Activated CD4-positive, alpha-beta T cell treated with anti-CD3 and anti-CD28 coated beads for 24 hours (primary cell): Measurements from ENCODE around the gene DZIP3.
A peak's percentile ranks its signal among the peaks of the same experiment; 100 is the strongest.

ENCODE experiments used
- DNase-seq, 2 donors: peaks; one replicate each; pipeline ENCODE4 v3.0.0-alpha.2; 2020; ENCODE audit warnings: low read depth in 2 of 2

DZIP3 gene, protein sequence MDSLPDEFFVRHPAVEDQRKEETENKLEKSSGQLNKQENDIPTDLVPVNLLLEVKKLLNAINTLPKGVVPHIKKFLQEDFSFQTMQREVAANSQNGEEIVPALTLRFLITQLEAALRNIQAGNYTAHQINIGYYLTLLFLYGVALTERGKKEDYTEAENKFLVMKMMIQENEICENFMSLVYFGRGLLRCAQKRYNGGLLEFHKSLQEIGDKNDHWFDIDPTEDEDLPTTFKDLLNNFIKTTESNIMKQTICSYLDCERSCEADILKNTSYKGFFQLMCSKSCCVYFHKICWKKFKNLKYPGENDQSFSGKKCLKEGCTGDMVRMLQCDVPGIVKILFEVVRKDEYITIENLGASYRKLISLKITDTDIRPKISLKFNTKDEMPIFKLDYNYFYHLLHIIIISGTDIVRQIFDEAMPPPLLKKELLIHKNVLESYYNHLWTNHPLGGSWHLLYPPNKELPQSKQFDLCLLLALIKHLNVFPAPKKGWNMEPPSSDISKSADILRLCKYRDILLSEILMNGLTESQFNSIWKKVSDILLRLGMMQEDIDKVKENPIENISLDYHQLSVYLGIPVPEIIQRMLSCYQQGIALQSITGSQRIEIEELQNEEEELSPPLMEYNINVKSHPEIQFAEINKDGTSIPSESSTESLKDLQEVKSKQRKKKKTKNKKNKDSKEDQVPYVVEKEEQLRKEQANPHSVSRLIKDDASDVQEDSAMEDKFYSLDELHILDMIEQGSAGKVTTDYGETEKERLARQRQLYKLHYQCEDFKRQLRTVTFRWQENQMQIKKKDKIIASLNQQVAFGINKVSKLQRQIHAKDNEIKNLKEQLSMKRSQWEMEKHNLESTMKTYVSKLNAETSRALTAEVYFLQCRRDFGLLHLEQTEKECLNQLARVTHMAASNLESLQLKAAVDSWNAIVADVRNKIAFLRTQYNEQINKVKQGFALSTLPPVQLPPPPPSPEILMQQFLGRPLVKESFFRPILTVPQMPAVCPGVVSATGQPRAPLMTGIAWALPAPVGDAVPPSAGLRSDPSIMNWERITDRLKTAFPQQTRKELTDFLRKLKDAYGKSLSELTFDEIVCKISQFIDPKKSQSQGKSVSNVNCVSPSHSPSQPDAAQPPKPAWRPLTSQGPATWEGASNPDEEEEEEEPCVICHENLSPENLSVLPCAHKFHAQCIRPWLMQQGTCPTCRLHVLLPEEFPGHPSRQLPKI

DNA sequence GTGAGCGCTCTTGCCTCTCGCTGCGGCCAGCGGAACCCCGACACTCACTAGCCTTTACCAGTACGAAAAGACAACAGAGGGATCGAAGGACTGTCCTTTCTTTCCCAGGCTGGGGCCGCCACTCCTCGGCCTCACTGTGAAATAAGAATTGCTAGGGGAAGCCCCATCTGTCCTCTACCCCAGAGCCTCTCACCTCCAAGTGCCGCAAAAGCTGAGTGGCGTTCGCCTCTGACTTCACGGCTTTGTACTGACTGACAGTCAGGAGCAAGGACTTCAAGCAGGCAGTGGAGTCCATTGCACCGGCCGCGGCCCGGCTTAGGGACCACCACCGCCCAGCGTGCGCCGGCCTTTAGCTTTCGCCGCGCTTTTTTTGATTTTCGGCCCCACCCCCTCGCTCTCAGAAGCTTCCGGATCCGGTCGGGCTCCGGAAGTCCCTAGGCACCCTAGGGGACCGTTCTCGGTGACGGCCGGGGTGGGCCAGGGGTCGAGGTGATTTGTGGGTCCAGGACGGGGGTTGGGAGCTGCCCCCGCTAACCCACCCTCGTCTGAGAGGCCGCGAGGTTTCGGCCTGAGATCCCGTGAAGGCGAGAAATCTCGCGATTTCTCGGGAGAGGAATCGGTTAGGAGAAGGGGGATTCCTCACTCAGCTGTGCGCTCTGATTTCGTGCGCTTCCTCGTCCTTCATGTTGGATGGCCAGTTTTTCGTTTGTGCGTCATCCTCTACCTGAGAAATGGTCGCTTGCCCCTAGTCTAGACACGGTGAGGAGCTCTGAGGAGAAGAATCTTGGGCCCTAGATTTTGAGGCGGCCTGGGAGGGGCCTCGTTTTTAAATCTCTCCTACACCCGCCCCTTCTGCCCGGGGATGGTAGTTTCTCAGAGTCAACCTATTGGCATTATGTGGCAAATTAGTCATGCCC is at the start of gene DZIP3, which contains the start of gene CIP2A:
Gene DZIP3, plus strand, starts transcription at position 642 of the 917 bp plus-strand sequence. CDS start 15,685 bp downstream, outside the sequence.
Gene CIP2A, minus strand, starts transcription at position 358 of the 917 bp plus-strand sequence. Its CDS starts 63 bp downstream, at position 295.
- peak; percentile 64 to 75 for DNase-seq

DNA sequence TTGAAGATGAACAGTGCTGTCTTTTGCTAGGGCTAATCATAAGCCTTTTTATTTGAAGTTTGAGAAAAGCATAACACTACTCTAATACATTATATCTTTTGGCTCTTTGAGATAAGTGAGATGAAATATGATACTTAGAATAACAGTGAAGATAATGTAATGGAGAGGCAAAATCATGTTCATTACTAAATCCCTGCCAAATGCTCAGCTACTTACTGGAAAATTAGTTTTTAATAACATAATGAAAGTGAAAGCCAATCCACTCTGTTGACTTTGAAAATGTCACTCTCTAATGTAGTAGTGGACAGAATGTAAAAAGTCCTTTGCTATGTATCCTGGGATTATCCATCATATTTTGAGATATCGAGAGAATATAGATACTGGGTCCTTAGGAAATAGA is 43.3 kb upstream of the DZIP3 start:
- DNase-seq, result no peak

DNA sequence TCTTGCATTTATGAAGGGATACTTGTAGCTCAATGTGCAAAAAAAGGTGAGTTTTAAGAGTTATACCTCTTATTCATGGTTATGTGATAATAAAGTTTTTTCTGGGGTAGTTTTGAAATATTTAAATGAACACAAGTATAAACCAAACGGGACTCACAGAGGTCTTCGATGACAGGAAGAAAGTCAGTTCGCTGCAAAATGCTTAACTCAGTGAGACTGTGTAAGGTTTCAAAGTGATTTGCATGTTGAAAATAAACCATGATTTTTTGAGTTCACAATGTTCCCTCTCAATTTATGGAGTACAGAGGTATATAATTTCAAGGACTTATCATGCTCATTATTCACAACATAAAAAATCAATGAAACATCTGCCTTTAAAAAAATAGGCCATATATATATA is 42.8 kb upstream of the DZIP3 start:
- no peak for DNase-seq

DNA sequence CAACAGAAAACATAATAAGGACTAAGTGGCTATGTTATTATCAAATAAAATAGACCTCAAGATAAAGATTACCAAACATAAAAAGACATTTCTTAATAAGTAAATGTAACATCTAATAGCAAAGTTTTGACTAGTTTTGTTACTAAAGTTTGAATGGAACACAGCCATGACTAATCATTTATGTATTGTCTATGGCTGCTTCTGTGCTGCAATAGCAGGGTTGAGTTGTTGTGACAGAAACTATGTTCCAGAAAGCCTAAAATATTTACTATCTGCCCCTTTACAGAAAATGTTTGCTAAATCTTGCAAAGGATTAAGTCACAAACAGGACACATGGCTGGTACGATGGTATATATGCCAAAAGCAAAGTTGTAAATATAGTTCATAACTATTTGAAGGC is 41.2 kb upstream of the DZIP3 start:
- DNase-seq, result no peak

DNA sequence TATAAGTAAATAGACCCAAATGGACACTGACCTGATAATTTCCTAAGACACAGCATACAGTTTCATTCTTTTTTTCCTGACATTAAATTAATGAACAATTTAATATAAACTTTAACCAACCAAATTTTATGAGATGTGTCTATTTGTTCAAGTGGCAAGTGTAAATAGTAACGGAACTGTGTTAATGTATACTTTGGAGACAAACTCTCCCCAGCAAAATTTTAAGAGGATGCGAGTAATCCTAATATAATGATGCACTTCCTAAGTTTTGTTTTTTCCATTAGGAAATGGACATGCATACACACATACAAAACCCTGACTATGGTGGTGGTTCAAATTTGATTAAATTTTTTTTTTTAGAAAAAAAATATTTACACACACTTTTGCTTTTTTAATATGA is 40.6 kb upstream of the DZIP3 start:
- no peak for DNase-seq

DNA sequence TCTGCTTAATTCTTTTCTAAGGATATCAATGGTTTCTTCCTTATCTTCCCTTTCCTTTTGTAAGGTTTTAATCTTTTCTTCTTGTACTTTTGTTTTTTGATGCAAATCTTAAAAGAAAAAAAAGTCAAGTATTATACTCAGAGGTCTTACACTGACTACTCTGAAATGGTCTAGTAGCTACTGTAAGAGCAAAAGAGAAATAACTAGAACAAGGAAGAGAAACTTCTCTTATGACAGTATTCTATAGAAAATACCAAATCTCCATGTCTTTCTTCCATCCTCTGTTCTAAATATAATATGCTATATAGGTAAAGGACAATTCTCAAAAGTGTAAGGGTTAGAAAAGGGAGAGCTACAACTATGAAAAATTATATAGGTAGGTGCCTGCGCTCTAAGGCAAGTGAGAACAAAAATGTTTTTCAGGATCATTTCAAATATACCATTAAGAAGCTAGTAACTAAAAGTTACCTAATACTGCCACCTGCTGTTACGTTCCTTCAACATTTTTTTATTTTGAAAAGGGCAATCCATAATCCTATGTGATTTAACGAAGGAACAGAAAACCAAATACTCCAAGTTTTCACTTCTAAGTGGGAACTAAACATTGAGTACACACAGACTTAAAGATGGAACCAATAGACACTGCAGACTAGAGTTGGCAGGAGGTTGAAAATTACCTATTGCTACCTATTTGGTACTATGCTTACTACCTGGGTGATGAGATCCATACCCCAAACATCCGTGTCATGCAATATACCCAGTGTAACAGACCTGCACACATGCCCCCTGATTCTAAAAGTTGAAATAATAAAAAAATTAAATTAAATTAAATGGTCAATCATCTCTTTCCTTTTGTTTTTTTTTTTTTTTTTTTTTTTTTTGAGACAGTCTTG is 37.0 kb upstream of the DZIP3 start:
- DNase-seq, result peak in 1 of 2 donors; percentile 7

DNA sequence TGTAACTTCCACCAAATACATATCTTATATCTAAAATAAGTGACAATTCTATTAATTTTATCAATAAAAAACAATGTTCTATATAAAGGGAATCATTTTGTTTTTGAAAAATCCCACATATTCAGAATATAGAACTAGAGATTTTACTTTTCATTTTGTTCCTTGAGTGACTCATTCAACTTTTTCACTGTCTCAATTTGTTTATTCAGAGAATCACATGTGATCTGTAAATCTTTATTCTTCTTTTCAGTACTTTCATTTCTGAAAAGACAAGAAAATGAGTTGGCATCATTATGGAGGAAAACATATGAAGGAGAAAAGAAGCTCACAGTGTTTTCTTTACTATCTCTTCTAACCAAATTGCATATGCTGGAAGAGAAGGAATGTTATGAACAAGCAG is 35.3 kb upstream of the DZIP3 start:
- DNase-seq, result no peak

DNA sequence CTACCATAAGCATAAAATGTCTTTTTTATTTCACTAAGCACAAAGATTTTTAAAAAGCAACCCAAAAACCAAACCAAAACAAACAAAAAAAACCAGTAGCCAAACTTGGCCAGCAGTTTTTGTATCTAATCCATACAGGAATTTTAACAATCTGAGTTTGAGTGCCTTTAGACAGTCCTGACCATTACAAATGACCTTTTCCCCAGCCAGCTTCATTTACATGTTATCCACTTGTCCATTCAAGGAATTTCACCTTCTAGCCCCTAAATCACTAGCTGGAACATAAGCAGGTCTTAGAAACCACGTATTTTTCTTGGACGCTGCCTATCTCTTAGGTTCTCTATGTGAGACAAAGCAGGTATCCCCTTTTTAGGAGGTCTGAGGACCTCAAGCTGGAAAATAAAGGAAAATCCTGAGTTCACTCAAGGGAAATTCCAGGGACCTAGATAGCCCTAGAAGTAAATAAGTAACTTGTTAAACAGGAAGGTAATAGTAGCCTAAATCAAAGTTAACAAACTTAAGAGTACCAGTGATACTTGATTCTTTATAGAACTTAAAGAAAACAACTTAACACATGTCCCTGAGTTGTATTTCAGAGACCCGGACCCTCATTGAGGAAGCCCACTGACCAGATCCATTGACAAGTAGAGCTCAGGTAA is 34.5 kb upstream of the DZIP3 start:
- no peak for DNase-seq

DNA sequence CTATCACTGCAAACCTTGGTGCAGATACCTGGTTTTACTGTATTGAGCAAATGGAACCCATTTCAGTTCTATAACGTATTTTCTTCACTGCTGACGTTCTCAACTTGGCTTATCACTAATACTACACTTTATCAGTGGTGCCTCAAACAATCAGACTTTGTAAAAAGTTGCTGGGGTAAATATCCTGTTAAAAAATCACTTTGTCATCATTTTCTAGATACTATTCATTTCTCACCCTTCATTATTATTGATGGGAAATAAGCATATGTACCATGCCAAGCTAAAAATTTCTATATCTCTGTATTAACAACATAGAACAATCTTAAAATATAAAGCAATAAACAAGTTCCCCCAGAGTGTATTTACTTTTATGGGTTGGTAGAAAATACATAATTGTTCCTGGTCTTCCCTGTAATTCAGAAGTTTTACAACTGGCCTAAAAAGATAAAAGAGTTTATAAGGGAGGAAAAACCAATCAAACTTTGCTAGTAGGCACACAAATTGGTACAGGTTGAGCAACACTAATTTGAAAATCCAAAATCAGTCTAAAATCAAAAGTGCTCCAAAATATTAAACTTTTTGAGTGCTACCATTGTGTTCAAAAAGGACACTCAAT is 33.4 kb upstream of the DZIP3 start:
- no peak for DNase-seq

DNA sequence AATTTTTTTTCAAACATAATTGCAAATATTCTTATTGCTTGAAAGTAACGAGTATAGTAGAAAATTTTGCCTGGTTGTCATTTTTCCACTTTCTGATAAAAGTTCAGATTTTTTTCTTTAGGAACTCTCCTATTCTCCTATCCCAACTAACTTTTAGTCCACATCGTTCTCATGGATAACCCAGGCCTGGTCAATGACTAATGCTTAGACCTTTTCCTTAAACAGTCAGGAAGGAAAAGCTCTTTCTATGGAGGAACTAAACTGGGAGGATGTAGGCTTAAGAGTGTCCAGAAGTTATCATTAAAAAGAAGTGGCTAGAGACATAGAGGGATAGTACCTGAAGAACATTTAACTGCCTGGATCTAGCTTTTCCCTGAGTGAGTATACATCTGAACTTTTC is 27.0 kb upstream of the DZIP3 start:
- DNase-seq, result no peak

DNA sequence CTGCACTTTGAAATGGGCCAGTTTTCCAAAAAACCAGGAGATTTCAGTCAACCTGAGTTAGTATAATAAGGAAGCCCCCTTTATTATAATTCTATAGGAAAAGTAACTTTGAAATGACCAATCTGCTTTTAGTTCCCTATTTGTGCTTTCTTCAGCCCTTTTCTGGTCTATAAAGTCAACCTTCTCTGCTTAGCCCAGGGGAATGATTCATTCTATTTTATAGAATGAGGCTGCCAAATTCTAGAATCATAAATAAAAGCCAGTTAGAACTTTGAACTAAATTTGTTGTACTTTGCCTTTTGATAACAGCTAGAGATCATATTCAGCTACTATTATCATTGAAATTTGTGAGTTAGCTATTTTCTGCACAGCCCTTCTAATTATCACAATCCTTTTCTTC is 25.0 kb upstream of the DZIP3 start:
- DNase-seq, result no peak

DNA sequence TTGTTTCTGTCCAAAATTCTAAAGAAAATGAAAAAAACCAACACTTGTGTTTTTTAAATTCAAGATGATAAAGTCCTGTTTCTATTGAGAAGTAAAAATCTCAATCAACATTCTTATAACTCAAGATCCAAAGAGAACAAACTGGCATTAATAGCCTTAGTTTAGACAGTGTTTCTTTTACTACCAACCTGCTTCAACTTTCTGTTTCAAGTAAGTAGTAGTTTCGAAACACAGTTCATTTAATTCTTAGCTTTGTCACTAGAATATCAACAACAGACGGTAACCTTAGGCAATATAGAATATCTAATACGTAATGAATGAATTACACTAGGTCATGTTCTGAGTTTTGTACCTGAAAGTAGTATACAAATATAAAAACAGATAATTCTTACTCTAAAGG is 24.0 kb upstream of the DZIP3 start:
- no peak for DNase-seq

DNA sequence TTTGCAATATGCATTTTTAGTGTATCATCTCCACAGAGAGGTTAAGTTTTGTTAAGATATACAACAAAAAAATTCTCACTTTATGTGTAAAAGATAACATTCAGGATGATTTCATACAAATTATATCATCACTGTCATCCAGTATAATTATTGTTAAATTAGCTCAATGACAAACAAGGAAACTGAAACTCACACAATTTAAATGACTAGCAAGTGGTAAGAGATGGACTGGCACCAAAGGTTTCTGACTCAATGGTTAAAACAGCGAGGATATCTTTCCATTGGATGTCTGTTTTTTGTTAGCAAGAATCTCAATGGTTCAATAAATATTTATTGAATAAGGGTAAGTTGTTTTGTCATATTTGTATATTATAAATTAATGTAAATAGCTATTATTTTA is 22.9 kb upstream of the DZIP3 start:
- no peak for DNase-seq

DNA sequence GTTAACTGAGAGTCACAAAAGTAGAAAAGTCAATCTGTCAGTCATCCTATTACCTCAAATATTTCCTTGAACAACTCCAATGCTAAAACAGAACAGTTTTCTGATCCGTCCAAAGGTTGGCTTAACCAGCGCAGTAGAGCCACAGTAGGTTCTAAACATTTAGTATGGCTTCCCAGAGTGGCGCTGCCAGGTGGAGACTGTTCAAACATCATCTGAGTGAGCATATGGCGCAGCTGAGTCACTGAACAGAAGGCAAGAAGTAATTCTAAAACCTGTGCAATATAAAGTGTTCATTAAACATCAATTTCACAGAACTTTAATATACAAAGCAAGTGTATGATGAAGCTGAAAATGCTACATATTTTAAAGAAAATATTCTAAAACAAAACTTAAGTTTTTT is 20.2 kb upstream of the DZIP3 start:
- DNase-seq, result no peak

DNA sequence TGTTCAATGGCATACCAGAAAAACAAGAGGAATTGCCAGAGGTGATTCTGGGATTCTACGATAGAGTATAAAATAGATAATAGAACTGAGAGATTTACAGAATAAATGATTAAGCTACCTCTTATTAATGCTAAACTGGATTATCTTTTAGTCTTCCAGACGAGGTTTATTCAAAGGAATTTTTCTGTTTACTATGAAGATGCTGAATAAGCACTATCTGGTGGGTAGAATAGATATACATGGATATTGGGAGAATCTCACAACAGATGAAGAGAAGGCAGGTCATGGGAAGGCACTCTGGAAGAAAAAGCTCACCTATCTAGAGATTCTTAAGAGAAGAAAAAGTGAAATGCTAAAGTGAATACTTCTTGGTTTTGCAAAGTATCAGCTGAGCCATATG is 11.5 kb upstream of the DZIP3 start:
- DNase-seq, result no peak

DNA sequence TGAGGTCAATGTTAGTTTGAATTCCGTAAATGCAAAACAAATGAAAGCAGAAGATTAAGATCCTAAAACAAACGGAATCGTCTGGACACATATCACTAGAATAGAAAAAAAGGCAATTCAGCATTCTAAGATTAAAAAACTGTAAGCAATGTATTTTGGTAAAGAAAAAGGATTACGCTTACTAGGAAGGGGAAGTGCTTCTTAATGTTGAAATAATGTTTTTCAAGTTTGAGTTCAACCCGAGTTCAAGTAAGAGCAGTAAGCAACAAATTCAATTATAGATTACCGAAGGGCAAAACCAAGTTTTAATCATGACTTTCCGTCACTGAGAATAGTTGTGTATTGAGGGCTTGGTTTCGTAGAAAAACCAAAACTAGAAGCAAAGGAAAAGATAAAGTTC is 921 bp upstream of the DZIP3 start:
- no peak for DNase-seq

DNA sequence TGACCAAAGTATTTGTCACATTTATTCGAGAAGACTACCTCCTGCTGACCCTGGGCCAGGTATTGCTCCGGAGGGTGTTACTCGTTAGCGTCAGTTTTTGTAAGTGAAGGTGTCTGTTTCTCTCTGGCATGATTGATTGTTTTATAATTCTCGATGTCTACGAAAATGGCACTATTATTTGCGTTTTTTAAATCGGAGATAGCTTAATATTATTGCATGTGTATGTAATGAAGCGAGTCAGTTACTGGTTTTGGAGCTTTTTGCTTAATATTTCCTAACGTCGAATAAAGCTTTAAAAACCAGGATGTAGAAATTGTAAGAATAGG is 439 bp downstream of the DZIP3 start:
- DNase-seq, result no peak

DNA sequence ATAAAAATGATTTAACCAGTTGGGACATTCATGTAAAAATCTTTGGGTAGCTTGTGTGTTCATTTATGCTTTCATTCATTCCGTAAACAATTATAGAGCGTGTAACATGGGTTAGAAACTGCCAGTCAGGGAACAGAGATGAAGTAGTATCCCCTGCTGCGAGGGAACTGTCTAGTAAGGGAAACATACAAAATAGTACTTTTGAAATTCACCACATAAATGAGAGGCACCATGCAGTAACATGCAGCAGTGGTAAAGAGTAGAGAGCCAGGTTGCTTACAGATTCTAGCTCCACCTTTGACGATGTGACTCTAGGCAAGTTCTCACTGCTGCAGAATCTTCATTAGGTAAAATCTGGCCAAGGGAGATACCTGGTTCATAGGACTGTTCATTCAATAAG is 938 bp downstream of the DZIP3 start:
- no peak for DNase-seq

DNA sequence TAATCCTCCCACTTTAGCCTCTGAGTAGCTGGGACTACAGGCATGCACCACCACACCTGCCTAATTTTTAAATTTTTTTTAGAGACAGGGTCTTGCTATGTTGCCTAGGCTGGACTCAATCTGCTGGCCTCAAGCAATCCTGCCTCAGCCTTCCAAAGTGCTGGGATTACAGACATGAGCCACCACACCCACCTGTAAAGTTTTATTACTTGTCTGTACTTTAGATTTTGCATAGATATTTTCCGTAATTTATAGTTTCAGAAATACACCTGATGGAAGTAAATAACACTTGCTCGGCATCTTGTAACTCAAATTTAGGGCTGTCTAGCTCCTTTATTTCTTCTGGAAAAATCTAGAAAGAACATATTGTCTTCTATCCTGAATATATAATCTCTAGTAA is 5.8 kb downstream of the DZIP3 start:
- DNase-seq, result no peak
